B cell (primary cell): ENCODE results near the gene MPPE1. TPM values are rescaled to one million over a fixed set of nuclear protein-coding genes. Genes with fewer than 3 reads are reported as not detected.

ENCODE experiments used
- ATAC-seq: fragments of 200-7000 bp; cut with Tn5 transposase; one replicate; pipeline ENCODE4 v1.10.0; 2021; ENCODE audit warnings: low read depth, mild to moderate bottlenecking, moderate number of reproducible peaks, moderate library complexity
- CTCF ChIA-PET: fragments of 350-600 bp; sonication (Branson Sonifier 250); formaldehyde crosslinking; loops from one replicate; lab custom pipeline; 2021; ENCODE audit warnings: antibody characterized with exemption, inconsistent platforms; lab: Charles Lee
- POLR2A ChIA-PET: fragments of 350-600 bp; sonication (Branson Sonifier 250); formaldehyde crosslinking; loops from one replicate; lab custom pipeline; 2021; ENCODE audit warnings: antibody characterized with exemption; lab: Charles Lee
- DNase-seq: peaks from one replicate; pipeline ENCODE4 v3.0.0; 2013
- H2AFZ ChIP-seq: 2 replicates; pipeline ENCODE4 v1.6.1; 2012; ENCODE audit warnings: mild to moderate bottlenecking, low read depth, low read length; ENCODE audit not compliant: insufficient read depth, poor library complexity, severe bottlenecking
- H3K27ac ChIP-seq, 2 donors: 1 replicate in 1 of 2; 2 replicates in 1 of 2; pipeline ENCODE4 v1.5.1; 2012 to 2013; ENCODE audit warnings: low read length in 2 of 2, mild to moderate bottlenecking in 2 of 2, moderate library complexity in 1 of 2
- H3K27me3 ChIP-seq, 4 experiments: fragments of 200-600 bp in 1 of 4; sonication (generic) in 1 of 4; replicated peaks in 1 of 4; 1 replicate in 2 of 4; 2 replicates in 2 of 4; pipeline versions ENCODE4 v1.6.1 to v1.7.0; 2013 to 2016; ENCODE audit warnings: low read length in 3 of 4, mild to moderate bottlenecking in 2 of 4, mixed read lengths in 1 of 4, moderate library complexity in 1 of 4; ENCODE audit not compliant: insufficient read depth in 4 of 4, control insufficient read depth in 3 of 4; ENCODE audit errors: control extremely low read depth in 1 of 4
- H3K36me3 ChIP-seq, 2 experiments: replicated peaks in 1 of 2; 1 replicate in 1 of 2; 2 replicates in 1 of 2; pipeline versions ENCODE4 v1.6.1 to v1.7.1; 2013; ENCODE audit warnings: low read length in 1 of 2; ENCODE audit not compliant: insufficient read depth in 2 of 2, control insufficient read depth in 1 of 2; ENCODE audit errors: control extremely low read depth in 1 of 2, extremely low read depth in 1 of 2
- H3K4me1 ChIP-seq, 2 donors: fragments of 200-600 bp in 1 of 2; sonication (generic) in 1 of 2; 1 replicate in 1 of 2; 2 replicates in 1 of 2; pipeline versions ENCODE4 v1.5.1 to v1.6.1; 2013 to 2017; ENCODE audit warnings: low read length in 2 of 2; ENCODE audit not compliant: control insufficient read depth in 2 of 2, insufficient read depth in 2 of 2
- H3K4me2 ChIP-seq: replicated peaks from 2 replicates; pipeline ENCODE3; 2012; ENCODE audit warnings: mild to moderate bottlenecking, low read depth, low read length; ENCODE audit not compliant: poor library complexity, severe bottlenecking
- H3K4me3 ChIP-seq, 5 experiments: fragments of 200-600 bp in 1 of 5; sonication (generic) in 1 of 5; 1 replicate in 3 of 5; 2 replicates in 2 of 5; pipeline versions ENCODE4 v1.5.1 to v1.7.0; 2011 to 2016; ENCODE audit warnings: low read length in 4 of 5, mild to moderate bottlenecking in 4 of 5, low read depth in 2 of 5, control low read depth in 1 of 5, moderate library complexity in 1 of 5; ENCODE audit not compliant: insufficient read depth in 1 of 5; ENCODE audit errors: control extremely low read depth in 1 of 5, extremely low read depth in 1 of 5
- H3K79me2 ChIP-seq: fragments of 200-600 bp; sonication (generic); one replicate; pipeline ENCODE4 v1.6.0; 2016; ENCODE audit warnings: low read length; ENCODE audit not compliant: control insufficient read depth, insufficient read depth
- H3K9ac ChIP-seq: fragments of 200-600 bp; sonication (generic); 2 replicates; pipeline ENCODE4 v1.6.1; 2017; ENCODE audit warnings: mild to moderate bottlenecking, low read length, moderate library complexity
- H3K9me3 ChIP-seq, 3 donors: one replicate each; pipeline versions ENCODE4 v1.6.1 to v1.7.1; 2013; ENCODE audit warnings: low read length in 2 of 3; ENCODE audit not compliant: control insufficient read depth in 2 of 3, insufficient read depth in 1 of 3; ENCODE audit errors: control extremely low read depth in 1 of 3
- H4K20me1 ChIP-seq: 2 replicates; pipeline ENCODE4 v1.6.0; 2012; ENCODE audit warnings: mild to moderate bottlenecking, low read length; ENCODE audit not compliant: insufficient read depth, control insufficient read depth, poor library complexity, severe bottlenecking
- H3K27ac Mint-ChIP-seq: one replicate; pipeline ENCODE4 v1.8.0; 2021; ENCODE audit warnings: mixed read lengths
- H3K27me3 Mint-ChIP-seq: one replicate; pipeline ENCODE4 v1.8.0; 2021; ENCODE audit warnings: mixed read lengths
- H3K4me1 Mint-ChIP-seq: one replicate; pipeline ENCODE4 v1.8.0; 2021; ENCODE audit warnings: mixed read lengths
- H3K4me3 Mint-ChIP-seq: one replicate; pipeline ENCODE4 v1.8.0; 2021; ENCODE audit warnings: mixed read lengths
- H3K9me3 Mint-ChIP-seq: one replicate; pipeline ENCODE4 v1.8.0; 2022; ENCODE audit warnings: mixed read lengths; ENCODE audit not compliant: insufficient read depth
- EZH2 ChIP-seq: IDR thresholded peaks from 2 replicates; pipeline ENCODE4 v1.6.1; 2012; ENCODE audit warnings: borderline replicate concordance, low read depth, mild to moderate bottlenecking, moderate library complexity, low read length; ENCODE audit not compliant: insufficient read depth, poor library complexity, severe bottlenecking
- WGBS: methylation state at CpG from one replicate; pipeline ENCODE4 v1.1.5; 2013; ENCODE audit warnings: missing lambda C conversion rate; ENCODE audit not compliant: insufficient coverage; 5-methylcytosine and 5-hydroxymethylcytosine counted together
- intact Hi-C: fragments of 100-400 bp; cut with micrococcal nuclease; formaldehyde crosslinking; loops from one replicate; pipeline ENCODE4 v1.10.0; 2022
- polyA plus RNA-seq: library from polyadenylated mRNA; depleted of rRNA; stranded (reverse); fragments of >200 nt; gene quantifications from 2 replicates; pipeline ENCODE4 v1.2.3, GENCODE V29; 2012
- total RNA-seq, 2 donors: library from RNA; stranded (reverse); fragments of 120-200 nt in 1 of 2; gene quantifications; 1 replicate in 1 of 2; 2 replicates in 1 of 2; pipeline versions ENCODE4 v1.2.3 to v1.2.4, GENCODE V29; 2013 to 2022
- TF ChIP-seq, protein P1 (sequence below): fragments of 200-600 bp; IDR thresholded peaks from one replicate; pipeline ENCODE4 v1.8.0; 2022; ENCODE audit warnings: antibody characterized with exemption, mild to moderate bottlenecking

Gene MPPE1
- total and polyA plus RNA-seq, 2 donors (not counting 1 experiment from before 2014, with no cell fraction given), result 51.1 to 57.5 TPM

DNA sequence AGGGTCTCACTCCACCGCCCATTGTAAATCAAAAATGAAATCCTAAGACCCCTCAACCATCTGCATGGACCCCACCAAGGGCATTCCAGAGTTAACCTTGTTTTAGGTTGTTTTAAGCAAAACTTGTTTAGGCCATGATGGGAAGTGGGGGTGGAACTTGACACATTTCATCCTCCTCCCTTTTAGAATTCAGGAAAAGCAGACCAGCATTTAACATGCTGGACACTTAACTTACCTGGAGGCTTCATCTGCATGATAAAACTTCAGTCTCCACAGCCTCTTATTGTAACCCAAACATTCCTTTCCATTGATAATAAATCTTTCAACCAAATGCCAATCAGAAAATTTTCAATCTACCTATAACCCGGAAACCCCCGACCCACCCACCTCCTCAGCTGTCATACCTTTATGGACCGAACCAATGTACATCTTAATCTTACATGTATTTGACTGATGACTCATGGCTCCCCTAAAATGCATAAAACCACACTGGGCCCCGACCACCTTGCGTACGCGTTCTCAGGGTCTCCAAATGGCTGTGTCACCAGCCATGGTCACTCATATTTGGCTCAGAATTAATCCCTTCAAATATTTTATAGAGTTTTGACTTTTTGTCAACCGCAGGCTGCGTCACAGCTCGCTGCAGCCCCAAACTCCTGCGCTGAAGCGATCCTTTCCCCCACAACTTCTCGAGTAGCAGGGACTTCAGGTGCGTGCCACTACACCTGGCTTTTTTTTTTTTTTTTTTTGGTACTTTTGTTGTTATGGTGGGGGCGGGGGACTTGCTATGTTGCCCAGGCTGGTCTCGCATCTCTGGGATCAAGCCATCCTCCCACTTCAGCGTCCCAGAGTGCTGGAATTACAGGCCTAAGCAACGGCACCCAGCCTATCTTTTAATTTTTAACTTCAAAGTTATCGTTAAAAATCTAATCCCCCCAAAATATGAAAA, 917 bp downstream of the MPPE1 start:
- H3K36me3 ChIP-seq, result peaks cover 0 to 23% of the 10 kb centered on the region in 2 experiments
- peaks cover 21% of the 10 kb centered on the region for H3K4me1 Mint-ChIP-seq
- 96% methylated on average over 8 of the region's 20 CpGs for WGBS
- H3K9me3 Mint-ChIP-seq, result no peaks in the 10 kb centered on the region
- H3K27me3 ChIP-seq, result no peaks in the 10 kb centered on the region
- no peaks in the 10 kb centered on the region for H3K9me3 ChIP-seq
- TF ChIP-seq, protein P1, sequence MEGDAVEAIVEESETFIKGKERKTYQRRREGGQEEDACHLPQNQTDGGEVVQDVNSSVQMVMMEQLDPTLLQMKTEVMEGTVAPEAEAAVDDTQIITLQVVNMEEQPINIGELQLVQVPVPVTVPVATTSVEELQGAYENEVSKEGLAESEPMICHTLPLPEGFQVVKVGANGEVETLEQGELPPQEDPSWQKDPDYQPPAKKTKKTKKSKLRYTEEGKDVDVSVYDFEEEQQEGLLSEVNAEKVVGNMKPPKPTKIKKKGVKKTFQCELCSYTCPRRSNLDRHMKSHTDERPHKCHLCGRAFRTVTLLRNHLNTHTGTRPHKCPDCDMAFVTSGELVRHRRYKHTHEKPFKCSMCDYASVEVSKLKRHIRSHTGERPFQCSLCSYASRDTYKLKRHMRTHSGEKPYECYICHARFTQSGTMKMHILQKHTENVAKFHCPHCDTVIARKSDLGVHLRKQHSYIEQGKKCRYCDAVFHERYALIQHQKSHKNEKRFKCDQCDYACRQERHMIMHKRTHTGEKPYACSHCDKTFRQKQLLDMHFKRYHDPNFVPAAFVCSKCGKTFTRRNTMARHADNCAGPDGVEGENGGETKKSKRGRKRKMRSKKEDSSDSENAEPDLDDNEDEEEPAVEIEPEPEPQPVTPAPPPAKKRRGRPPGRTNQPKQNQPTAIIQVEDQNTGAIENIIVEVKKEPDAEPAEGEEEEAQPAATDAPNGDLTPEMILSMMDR, result no peak
- no peak for TF ChIP-seq EZH2
- H3K27me3 Mint-ChIP-seq, result no peaks in the 10 kb centered on the region
- H3K79me2 ChIP-seq, result peaks cover 25% of the 10 kb centered on the region
- H3K4me2 ChIP-seq, result peak overlapping the region; percentile 96
- peak overlapping the region in 1 of 2 donors; percentile 97 for H3K27ac ChIP-seq
- DNase-seq (no peak), ATAC-seq (no peak)
- intact Hi-C loops, result no loop called here
- ChIA-PET POLR2A (interaction anchor here (0.6 to 0.7 kb wide), 2 partner anchors 42 to 551 kb away, joined by 3 to 4 read pairs; no protein-coding TSS in a partner anchor), CTCF (interaction anchor here (0.7 kb wide), 1 partner anchor 95 kb away, joined by 4 read pairs; no protein-coding TSS in a partner anchor)
- H3K9ac ChIP-seq, result peak overlapping the region; percentile 75
- H2AFZ ChIP-seq, result peak overlapping the region; percentile 86
- H3K4me1 ChIP-seq, result peaks cover 13 to 18% of the 10 kb centered on the region in 2 donors
- peak overlapping the region; percentile 75 to 96 (median 84) for H3K4me3 ChIP-seq
- H3K27ac Mint-ChIP-seq, result peak overlapping the region; percentile 94
- H4K20me1 ChIP-seq, result no peaks in the 10 kb centered on the region
- peak overlapping the region; percentile 93 for H3K4me3 Mint-ChIP-seq

DNA sequence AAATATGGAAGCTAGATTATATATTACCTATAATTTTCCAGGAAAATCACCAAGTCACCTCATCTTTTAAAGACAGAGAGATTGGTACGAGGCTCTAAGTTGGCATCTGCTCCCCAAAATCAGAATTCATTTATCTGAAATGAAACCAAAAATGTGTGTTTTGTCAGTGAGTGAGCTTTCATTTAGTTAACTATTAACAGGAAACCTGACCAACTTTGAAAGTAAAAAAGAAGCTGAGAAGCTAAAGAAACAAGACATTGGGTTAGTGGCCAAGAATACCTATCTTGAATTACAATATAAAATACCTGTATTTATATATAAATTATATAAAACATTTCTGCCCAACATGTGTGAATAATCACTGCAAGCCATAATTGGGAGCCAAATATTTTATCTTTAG, 1.9 kb downstream of the MPPE1 start:
- H3K4me1 Mint-ChIP-seq, result peaks cover 21% of the 10 kb centered on the region
- H4K20me1 ChIP-seq, result no peaks in the 10 kb centered on the region
- H3K4me2 ChIP-seq, result no peak overlapping the region
- no peaks in the 10 kb centered on the region for H3K9me3 ChIP-seq
- H3K27me3 ChIP-seq, result no peaks in the 10 kb centered on the region
- no peak overlapping the region for H2AFZ ChIP-seq
- H3K4me3 Mint-ChIP-seq, result no peak overlapping the region
- no peak overlapping the region for H3K27ac ChIP-seq
- TF ChIP-seq, protein P1, result no peak
- no peak for TF ChIP-seq EZH2
- no CpG with 5 or more reads among the region's 1 CpG for WGBS
- no peak overlapping the region for H3K27ac Mint-ChIP-seq
- H3K79me2 ChIP-seq, result peaks cover 25% of the 10 kb centered on the region
- no peak overlapping the region for H3K4me3 ChIP-seq
- CTCF ChIA-PET, result interaction anchor here (0.5 to 1.0 kb wide), 2 partner anchors 31 to 35 kb away, joined by 3 read pairs; no protein-coding TSS in a partner anchor
- intact Hi-C loops, result no loop called here
- no peaks in the 10 kb centered on the region for H3K9me3 Mint-ChIP-seq
- no peak overlapping the region for H3K9ac ChIP-seq
- H3K4me1 ChIP-seq, result peaks cover 13 to 18% of the 10 kb centered on the region in 2 donors
- peaks cover 0 to 29% of the 10 kb centered on the region in 2 experiments for H3K36me3 ChIP-seq
- H3K27me3 Mint-ChIP-seq, result no peaks in the 10 kb centered on the region
- POLR2A ChIA-PET, result no interaction called here
- no peak for ATAC-seq
- DNase-seq, result no peak
